ENCODE measurements around the gene STARD3NL. TPM values are rescaled to one million over a fixed set of nuclear protein-coding genes. Genes with fewer than 3 reads are reported as not detected.
A peak's percentile ranks its signal among the peaks of the same experiment; 100 is the strongest.

STARD3NL gene
- polyA plus RNA-seq, 3 donors = 36.6 to 100 (median 86.8) TPM

DNA sequence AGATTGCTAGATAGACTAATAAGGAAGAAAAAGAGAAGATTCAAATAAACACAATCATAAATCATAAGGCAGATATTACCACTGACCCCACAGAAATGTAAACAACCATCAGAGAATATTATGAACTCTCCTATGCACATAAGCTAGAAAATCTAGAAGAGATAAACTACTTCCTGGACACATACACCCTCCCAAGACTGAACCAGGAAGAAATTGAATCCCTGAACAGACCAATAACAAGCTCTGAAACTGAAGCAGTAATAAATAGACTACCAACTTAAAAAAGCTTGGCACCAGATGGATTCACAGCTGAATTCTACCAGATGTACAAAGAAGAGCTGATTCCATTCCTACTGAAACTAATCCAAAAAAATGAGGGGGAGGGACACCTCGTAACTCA, 24.5 kb upstream of the STARD3NL start:
- no peak overlapping the region for H3K27ac ChIP-seq (ENCODE audit: low read depth in 1 of 2, low read length in 2 of 2)
- intact Hi-C loops (cut with micrococcal nuclease) = no loop called here
- WGBS (ENCODE audit: insufficient coverage) = no CpG with 5 or more reads among the region's 1 CpG
- Mint-ChIP-seq H3K27me3 (ENCODE audit: low read depth in 3 of 3) (peaks cover 0 to 2% (median 0%) of the 10 kb centered on the region in 3 donors), H3K9me3 (peaks cover 0 to 15% (median 7%) of the 10 kb centered on the region in 7 donors), H3K27ac (no peak overlapping the region), H3K4me3 (no peak overlapping the region), H3K4me1 (peaks cover 8% of the 10 kb centered on the region), H3K36me3 (no peaks in the 10 kb centered on the region)
- DNase-seq = no peak
- no peak overlapping the region for H2AFZ ChIP-seq (ENCODE audit: insufficient read depth, low read depth, low read length, poor library complexity, severe bottlenecking)
- H3K36me3 ChIP-seq (replicated peaks in 1 of 2; ENCODE audit: control insufficient read depth in 1 of 2, insufficient read depth in 2 of 2, low read length in 2 of 2) = no peaks in the 10 kb centered on the region
- no peak overlapping the region for H3K9ac ChIP-seq (ENCODE audit: insufficient read depth, low read length, poor library complexity, severe bottlenecking)
- H4K20me1 ChIP-seq (ENCODE audit: insufficient read depth, low read length) = no peaks in the 10 kb centered on the region
- H3K4me1 ChIP-seq (ENCODE audit: control insufficient read depth in 1 of 2, insufficient read depth in 2 of 2, low read length in 2 of 2) = peaks cover 3 to 4% of the 10 kb centered on the region in 2 donors
- TF ChIP-seq, protein P1, sequence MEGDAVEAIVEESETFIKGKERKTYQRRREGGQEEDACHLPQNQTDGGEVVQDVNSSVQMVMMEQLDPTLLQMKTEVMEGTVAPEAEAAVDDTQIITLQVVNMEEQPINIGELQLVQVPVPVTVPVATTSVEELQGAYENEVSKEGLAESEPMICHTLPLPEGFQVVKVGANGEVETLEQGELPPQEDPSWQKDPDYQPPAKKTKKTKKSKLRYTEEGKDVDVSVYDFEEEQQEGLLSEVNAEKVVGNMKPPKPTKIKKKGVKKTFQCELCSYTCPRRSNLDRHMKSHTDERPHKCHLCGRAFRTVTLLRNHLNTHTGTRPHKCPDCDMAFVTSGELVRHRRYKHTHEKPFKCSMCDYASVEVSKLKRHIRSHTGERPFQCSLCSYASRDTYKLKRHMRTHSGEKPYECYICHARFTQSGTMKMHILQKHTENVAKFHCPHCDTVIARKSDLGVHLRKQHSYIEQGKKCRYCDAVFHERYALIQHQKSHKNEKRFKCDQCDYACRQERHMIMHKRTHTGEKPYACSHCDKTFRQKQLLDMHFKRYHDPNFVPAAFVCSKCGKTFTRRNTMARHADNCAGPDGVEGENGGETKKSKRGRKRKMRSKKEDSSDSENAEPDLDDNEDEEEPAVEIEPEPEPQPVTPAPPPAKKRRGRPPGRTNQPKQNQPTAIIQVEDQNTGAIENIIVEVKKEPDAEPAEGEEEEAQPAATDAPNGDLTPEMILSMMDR (IDR thresholded peaks at IDR 0.05) = no peak
- no peak overlapping the region for H3K4me2 ChIP-seq (replicated peaks; ENCODE audit: extremely low read depth, low read length, poor library complexity, severe bottlenecking)
- no peaks in the 10 kb centered on the region for H3K79me2 ChIP-seq (ENCODE audit: insufficient read depth, low read length)
- H3K27me3 ChIP-seq (ENCODE audit: control insufficient read depth in 2 of 2, insufficient read depth in 2 of 2, low read length in 2 of 2) = no peaks in the 10 kb centered on the region
- H3K4me3 ChIP-seq (replicated peaks in 1 of 3; ENCODE audit: low read depth in 2 of 3, low read length in 3 of 3) = no peak overlapping the region
- no peaks in the 10 kb centered on the region for H3K9me3 ChIP-seq (replicated peaks in 1 of 2; ENCODE audit: control insufficient read depth in 1 of 2, insufficient read depth in 1 of 2, low read length in 2 of 2)

GRCh38 chr7:38154278-38154677, 23.8 kb upstream of the STARD3NL start:
- Histone ChIP-seq H3K36me3 (replicated peaks in 1 of 2; ENCODE audit: control insufficient read depth in 1 of 2, insufficient read depth in 2 of 2, low read length in 2 of 2) (no peaks in the 10 kb centered on the region), H3K4me3 (replicated peaks in 1 of 3; ENCODE audit: low read depth in 2 of 3, low read length in 3 of 3) (no peak overlapping the region), H3K4me2 (replicated peaks; ENCODE audit: extremely low read depth, low read length, poor library complexity, severe bottlenecking) (no peak overlapping the region), H3K9me3 (replicated peaks in 1 of 2; ENCODE audit: control insufficient read depth in 1 of 2, insufficient read depth in 1 of 2, low read length in 2 of 2) (no peaks in the 10 kb centered on the region), H2AFZ (ENCODE audit: insufficient read depth, low read depth, low read length, poor library complexity, severe bottlenecking) (no peak overlapping the region), H3K27ac (ENCODE audit: low read depth in 1 of 2, low read length in 2 of 2) (no peak overlapping the region), H3K9ac (ENCODE audit: insufficient read depth, low read length, poor library complexity, severe bottlenecking) (no peak overlapping the region), H4K20me1 (ENCODE audit: insufficient read depth, low read length) (no peaks in the 10 kb centered on the region), H3K27me3 (ENCODE audit: control insufficient read depth in 2 of 2, insufficient read depth in 2 of 2, low read length in 2 of 2) (no peaks in the 10 kb centered on the region), H3K4me1 (ENCODE audit: control insufficient read depth in 1 of 2, insufficient read depth in 2 of 2, low read length in 2 of 2) (peaks cover 3 to 10% of the 10 kb centered on the region in 2 donors), H3K79me2 (ENCODE audit: insufficient read depth, low read length) (no peaks in the 10 kb centered on the region)
- Mint-ChIP-seq H3K27ac (no peak overlapping the region), H3K9me3 (peaks cover 0 to 10% (median 4%) of the 10 kb centered on the region in 7 donors), H3K36me3 (no peaks in the 10 kb centered on the region), H3K4me1 (peaks cover 12% of the 10 kb centered on the region), H3K4me3 (no peak overlapping the region), H3K27me3 (ENCODE audit: low read depth in 3 of 3) (no peaks in the 10 kb centered on the region)
- DNase-seq = peak in 1 of 3 donors; percentile 8
- intact Hi-C loops (cut with micrococcal nuclease) = no loop called here
- 67% methylated on average over 1 of the region's 2 CpGs for WGBS (ENCODE audit: insufficient coverage)
- TF ChIP-seq, protein P1 (IDR thresholded peaks at IDR 0.05) = no peak
